HG03103 (cell line): ENCODE data around the gene UQCC3.

Source experiments
- ATAC-seq: cut with Tn5 transposase; IDR thresholded peaks from one replicate; pipeline ENCODE4 v1.9.1; 2021; ENCODE audit warnings: low read depth; ENCODE audit not compliant: unreplicated experiment

The UQCC3 gene

DNA sequence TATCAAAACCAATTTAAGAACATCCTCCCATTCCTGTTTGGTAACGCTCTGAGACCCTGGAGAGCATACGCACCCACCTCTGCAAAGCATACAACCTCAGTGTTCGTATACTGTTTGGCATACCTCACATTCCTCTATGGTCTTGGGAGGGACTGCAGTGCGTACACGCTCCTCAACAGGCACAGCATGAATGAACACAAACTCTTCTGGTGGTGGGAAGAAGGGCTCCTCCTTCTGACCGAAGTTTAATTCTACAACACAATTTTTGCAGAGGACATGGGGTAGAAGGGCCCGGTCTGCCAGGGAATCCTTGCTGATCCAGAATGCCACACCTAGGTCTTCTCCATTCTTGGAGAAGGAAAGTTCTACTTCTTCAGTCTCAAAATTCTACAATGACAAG is 50.5 kb downstream of the UQCC3 start:
- ATAC-seq, result no peak
